Activated T-helper 1 cell treated with anti-CD3 and anti-CD28 coated beads, Interleukin-2, amount 50 U/mL, for 16 hours (primary cell): ENCODE measurements around the gene RHBDD2.
"Not testable (repeated sequence)": the region's sequence is repeated elsewhere in the genome, so short reads cannot be mapped to it uniquely, and the experiment has no call there.

Source experiments
- DNase-seq, 2 donors: peaks; one replicate each; pipeline ENCODE4 v3.0.0-alpha.2; 2020; ENCODE audit warnings: low read depth in 1 of 2, low spot score in 1 of 2

Gene RHBDD2

GRCh38 chr7:75866114-75866488 lies 12.7 kb upstream of the RHBDD2 start:
- DNase-seq, result no peak

GRCh38 chr7:75866489-75867389 lies 12.1 kb upstream of the RHBDD2 start:
- DNase-seq, result no peak

- no peak for DNase-seq
These were observed 11.5 kb upstream of the RHBDD2 start for GRCh38 chr7:75867390-75867717.

GRCh38 chr7:75868153-75868552 lies 10.7 kb upstream of the RHBDD2 start:
- no peak for DNase-seq

- DNase-seq, result no peak
These were observed 9.0 kb upstream of the RHBDD2 start for GRCh38 chr7:75869776-75870379.

- no peak for DNase-seq
These were observed 8.2 kb upstream of the RHBDD2 start for GRCh38 chr7:75870557-75871161.

GRCh38 chr7:75872073-75872782 lies 6.6 kb upstream of the RHBDD2 start:
- no peak for DNase-seq

- not testable (repeated sequence) for DNase-seq
These were observed 4.7 kb upstream of the RHBDD2 start for GRCh38 chr7:75874180-75874579.

GRCh38 chr7:75875113-75876080 lies 3.4 kb upstream of the RHBDD2 start:
- no peak for DNase-seq

- no peak for DNase-seq
These were observed 2.5 kb upstream of the RHBDD2 start for GRCh38 chr7:75876126-75876881.

- no peak for DNase-seq
These were observed 494 bp upstream of the RHBDD2 start for GRCh38 chr7:75878312-75878768.

- DNase-seq, result no peak
These were observed 944 bp downstream of the RHBDD2 start for GRCh38 chr7:75879771-75880184.

GRCh38 chr7:75880242-75880641 lies 1.4 kb downstream of the RHBDD2 start:
- no peak for DNase-seq

- no peak for DNase-seq
These were observed 2.7 kb downstream of the RHBDD2 start for GRCh38 chr7:75881436-75882095.

- not testable (repeated sequence) for DNase-seq
These were observed 4.5 kb downstream of the RHBDD2 start for GRCh38 chr7:75883265-75883824.

GRCh38 chr7:75884476-75884875 lies 5.6 kb downstream of the RHBDD2 start:
- no peak for DNase-seq

GRCh38 chr7:75885036-75885435 lies 6.2 kb downstream of the RHBDD2 start:
- DNase-seq, result no peak

GRCh38 chr7:75887669-75888369 lies 9.0 kb downstream of the RHBDD2 start:
- no peak for DNase-seq
